Endothelial cell of umbilical vein (primary cell): ENCODE data around the gene GLRX5. TPM values are rescaled to one million over a fixed set of nuclear protein-coding genes. Genes with fewer than 3 reads are reported as not detected.
A peak's percentile ranks its signal among the peaks of the same experiment; 100 is the strongest.

Source experiments
- BruUV-seq: library from RNA; stranded (reverse); fragments of 400-500 nt; replicated peaks from 2 replicates; lab custom pipeline; 2021; lab: Mats Ljungman, UMichigan
- CTCF ChIA-PET: fragments of 300-600, 350-600 bp; sonication (Branson Sonifier 250); formaldehyde crosslinking; loops from one replicate; lab custom pipeline; 2021; ENCODE audit warnings: antibody characterized with exemption, inconsistent platforms; lab: Charles Lee
- POLR2A ChIA-PET: fragments of 300-600, 350-600 bp; sonication (Branson Sonifier 250); formaldehyde crosslinking; loops from one replicate; lab custom pipeline; 2021; ENCODE audit warnings: antibody characterized with exemption, inconsistent platforms; lab: Charles Lee
- DNase-seq: peaks from one replicate; pipeline ENCODE4 v3.0.0-alpha.2; 2011; ENCODE audit warnings: low read depth, low spot score
- FAIRE-seq: peaks from 2 replicates; lab custom pipeline; 2011; peaks lifted over from hg19 to GRCh38; lab: Jason Lieb, UNC
- H2AFZ ChIP-seq: 2 replicates; pipeline ENCODE4 v1.6.0; 2012; ENCODE audit warnings: low read depth, low read length, control low read depth, inconsistent platforms
- H3K27ac ChIP-seq: 2 replicates; pipeline ENCODE4 v1.5.1; 2011; ENCODE audit warnings: low read depth, mild to moderate bottlenecking, control low read depth, low read length, moderate library complexity; ENCODE audit not compliant: insufficient read depth
- H3K27me3 ChIP-seq, 2 experiments: 2 replicates each; pipeline versions ENCODE4 v1.6.0 to v1.6.1; 2011; ENCODE audit warnings: low read length in 2 of 2, mixed read lengths in 1 of 2; ENCODE audit not compliant: control insufficient read depth in 2 of 2, insufficient read depth in 2 of 2
- H3K36me3 ChIP-seq, 2 experiments: 2 replicates in 1 of 2; 3 replicates in 1 of 2; pipeline ENCODE4 v1.5.1; 2011; ENCODE audit warnings: low read length in 2 of 2, mild to moderate bottlenecking in 1 of 2, moderate library complexity in 1 of 2; ENCODE audit not compliant: control insufficient read depth in 2 of 2, insufficient read depth in 2 of 2; ENCODE audit errors: extremely low read depth in 1 of 2
- H3K4me1 ChIP-seq: 3 replicates; pipeline ENCODE4 v1.5.1; 2011; ENCODE audit warnings: mild to moderate bottlenecking, low read length; ENCODE audit not compliant: control insufficient read depth, insufficient read depth; ENCODE audit errors: extremely low read depth
- H3K4me2 ChIP-seq: 2 replicates; pipeline ENCODE4 v1.6.1; 2011; ENCODE audit warnings: low read length, control low read depth, mixed read lengths; ENCODE audit not compliant: insufficient read depth
- H3K4me3 ChIP-seq, 3 experiments: fragments of 200-600 bp in 1 of 3; sonication (generic), shearing (Covaris generic) in 1 of 3; replicated peaks in 1 of 3; 2 replicates each; pipeline ENCODE4 v1.5.1; 2011 to 2016; ENCODE audit warnings: control low read depth in 3 of 3, low read length in 3 of 3, mild to moderate bottlenecking in 2 of 3, inconsistent platforms in 1 of 3, low read depth in 1 of 3, moderate library complexity in 1 of 3; ENCODE audit not compliant: insufficient read depth in 1 of 3
- H3K79me2 ChIP-seq: 2 replicates; pipeline ENCODE4 v1.6.0; 2012; ENCODE audit warnings: low read length, inconsistent platforms; ENCODE audit not compliant: control insufficient read depth, insufficient read depth
- H3K9ac ChIP-seq: replicated peaks from 2 replicates; pipeline ENCODE3; 2011; ENCODE audit warnings: low read length, control low read depth; ENCODE audit not compliant: insufficient read depth; ENCODE audit errors: extremely low read depth
- H3K9me1 ChIP-seq: replicated peaks from 3 replicates; pipeline ENCODE4 v1.6.0; 2011; ENCODE audit warnings: mild to moderate bottlenecking, low read length; ENCODE audit not compliant: control insufficient read depth, insufficient read depth; ENCODE audit errors: extremely low read depth
- H3K9me3 ChIP-seq: replicated peaks from 2 replicates; pipeline ENCODE4 v1.5.1; 2012; ENCODE audit warnings: low read length, inconsistent platforms; ENCODE audit not compliant: control insufficient read depth, insufficient read depth
- H4K20me1 ChIP-seq: replicated peaks from 2 replicates; pipeline ENCODE3; 2011; ENCODE audit warnings: mild to moderate bottlenecking, low read length; ENCODE audit not compliant: control insufficient read depth, insufficient read depth; ENCODE audit errors: extremely low read depth
- CTCF ChIP-seq, 2 donors: IDR thresholded peaks; 1 replicate in 1 of 2; 2 replicates in 1 of 2; pipeline ENCODE4 v1.5.1; 2011; ENCODE audit warnings: low read length in 2 of 2, mild to moderate bottlenecking in 2 of 2, moderate library complexity in 2 of 2, control low read depth in 1 of 2, inconsistent platforms in 1 of 2, low read depth in 1 of 2; ENCODE audit not compliant: insufficient read depth in 1 of 2; ENCODE audit errors: extremely low read depth in 1 of 2
- EZH2 ChIP-seq: IDR thresholded peaks from 2 replicates; pipeline ENCODE4 v1.6.1; 2012; ENCODE audit warnings: borderline replicate concordance, low read depth, mild to moderate bottlenecking, moderate library complexity, low read length, inconsistent platforms; ENCODE audit not compliant: severe bottlenecking
- FOS ChIP-seq: IDR thresholded peaks from 2 replicates; pipeline ENCODE4 v1.6.1; 2011; ENCODE audit warnings: mild to moderate bottlenecking, low read length, moderate library complexity, borderline replicate concordance; ENCODE audit not compliant: insufficient read depth
- GATA2 ChIP-seq: IDR thresholded peaks from 2 replicates; pipeline ENCODE4 v1.7.0; 2011; ENCODE audit warnings: low read depth, mild to moderate bottlenecking, moderate library complexity, mixed read lengths, low read length; ENCODE audit not compliant: insufficient read length, insufficient read depth
- JUN ChIP-seq: IDR thresholded peaks from 2 replicates; pipeline ENCODE4 v1.6.1; 2011; ENCODE audit warnings: borderline replicate concordance, low read depth; ENCODE audit not compliant: insufficient read length, insufficient read depth
- MAX ChIP-seq: IDR thresholded peaks from 2 replicates; pipeline ENCODE4 v1.6.1; 2011; ENCODE audit not compliant: insufficient read depth, insufficient read length
- MYC ChIP-seq: IDR thresholded peaks from one replicate; pipeline ENCODE4 v1.6.1; 2011; ENCODE audit warnings: mild to moderate bottlenecking, low read depth, low read length
- POLR2A ChIP-seq: IDR thresholded peaks from 2 replicates; pipeline ENCODE4 v1.6.1; 2012; ENCODE audit warnings: low read depth, mild to moderate bottlenecking, control low read depth, low read length
- POLR2AphosphoS5 ChIP-seq: IDR thresholded peaks from 2 replicates; pipeline ENCODE4 v1.6.1; 2012; ENCODE audit warnings: low read depth, mild to moderate bottlenecking, control low read depth, low read length, moderate library complexity; ENCODE audit not compliant: insufficient read depth
- dilution Hi-C: fragments of 300-500 bp; cut with MboI; formaldehyde crosslinking; loops from one replicate; pipeline ENCODE4 v1.15.0; 2019; ENCODE audit warnings: low sequenced_read_pairs; ENCODE audit not compliant: extremely low pct_ligation_motif_present
- intact Hi-C: fragments of 100-400 bp; cut with micrococcal nuclease; formaldehyde crosslinking; loops from one replicate; pipeline ENCODE4 v1.10.0; 2022
- polyA plus RNA-seq, 4 experiments: library from polyadenylated mRNA; depleted of rRNA in 3 of 4; stranded (reverse) in 3 of 4; unstranded in 1 of 4; fragments of >200 nt; gene quantifications; 2 replicates each; pipeline versions ENCODE4 v1.2.1 to v1.2.3, GENCODE V29; 2011 to 2012; ENCODE audit warnings: missing spikeins in 1 of 4
- total RNA-seq: library from RNA; stranded (reverse); gene quantifications from 2 replicates; pipeline ENCODE4 v1.2.3, GENCODE V29; 2021

The GLRX5 gene
- total and polyA plus RNA-seq, 2 donors (not counting 3 experiments of a cell fraction or from before 2014, with no cell fraction given): 42.6 to 52.0 TPM

GRCh38 chr14:95531473-95531872, 3.4 kb upstream of the GLRX5 start:
- dilution Hi-C loops: no loop called here
- intact Hi-C loops: loop anchor here (5.0 to 10.0 kb wide), 4 partner anchors 69 to 973 kb away; partner anchors contain the start of gene PAPOLA
- Histone ChIP-seq H3K27me3 (no peaks in the 10 kb centered on the region), H3K9ac (no peak overlapping the region), H3K4me2 (peak overlapping the region; percentile 74), H4K20me1 (no peaks in the 10 kb centered on the region), H2AFZ (no peak overlapping the region), H3K4me3 (no peak overlapping the region), H3K79me2 (peaks cover 57% of the 10 kb centered on the region), H3K9me3 (no peaks in the 10 kb centered on the region), H3K4me1 (peaks cover 57% of the 10 kb centered on the region), H3K9me1 (no peaks in the 10 kb centered on the region), H3K36me3 (no peaks in the 10 kb centered on the region), H3K27ac (peak overlapping the region; percentile 42)
- BruUV-seq: no TSS peak
- ChIA-PET CTCF (interaction anchor here (1.0 to 2.8 kb wide), 5 partner anchors 13 to 89 kb away, joined by 3 to 26 read pairs (median 3); no protein-coding TSS in a partner anchor), POLR2A (no interaction called here)
- DNase-seq (peak; percentile 81), FAIRE-seq (peak; percentile 86)
- TF ChIP-seq POLR2AphosphoS5 (peak; percentile 43), POLR2A (peak; percentile 28), CTCF (IDR thresholded peaks at IDR 0.05; ENCODE audit: extremely low read depth in 1 of 2, insufficient read depth in 1 of 2, low read depth in 1 of 2, low read length in 2 of 2) (no peak), MYC (no peak), JUN (peak; percentile 13), EZH2 (no peak), FOS (peak; percentile 43), MAX (no peak), GATA2 (peak; percentile 50)
